PC-9 (cell line): ENCODE data around the gene ITGB4. TPM values are rescaled to one million over a fixed set of nuclear protein-coding genes. Genes with fewer than 3 reads are reported as not detected.

Experiments
- BruUV-seq: library from RNA; stranded (reverse); fragments of 400-500 nt; replicated peaks from 2 replicates; lab custom pipeline; 2021; lab: Mats Ljungman, UMichigan
- CTCF ChIA-PET: fragments of 300-600 bp; sonication (Branson Sonifier 250); formaldehyde crosslinking; loops from one replicate; lab custom pipeline; 2022; ENCODE audit warnings: antibody characterized with exemption; lab: Charles Lee
- POLR2A ChIA-PET: fragments of 300-600 bp; sonication (Branson Sonifier 250); formaldehyde crosslinking; loops from one replicate; lab custom pipeline; 2022; ENCODE audit warnings: antibody characterized with exemption; ENCODE audit not compliant: unreplicated experiment; lab: Charles Lee
- DNase-seq, 2 experiments: peaks; one replicate each; pipeline versions ENCODE4 v3.0.0 to v3.0.0-alpha.2; 2015 to 2022; ENCODE audit warnings: mixed read lengths in 1 of 2
- H2AFZ ChIP-seq: fragments of 200-600 bp; sonication (generic); 2 replicates; pipeline ENCODE4 v1.8.1; 2017; ENCODE audit warnings: antibody characterized with exemption
- H3F3A ChIP-seq: fragments of 200-600 bp; sonication (generic); 2 replicates; pipeline ENCODE4 v1.8.1; 2017; ENCODE audit warnings: antibody characterized with exemption, mild to moderate bottlenecking, low read depth; ENCODE audit not compliant: insufficient read depth
- H3K27ac ChIP-seq: fragments of 200-600 bp; sonication (generic); 2 replicates; pipeline ENCODE4 v1.6.1; 2016; ENCODE audit warnings: mixed run types
- H3K27me3 ChIP-seq: fragments of 200-600 bp; sonication (generic); 2 replicates; pipeline ENCODE4 v1.6.1; 2016; ENCODE audit warnings: low read depth, mixed run types; ENCODE audit not compliant: insufficient read depth
- H3K36me3 ChIP-seq: fragments of 200-600 bp; sonication (generic); 2 replicates; pipeline ENCODE4 v1.6.1; 2016; ENCODE audit warnings: low read depth, mixed run types
- H3K4me1 ChIP-seq: fragments of 200-600 bp; sonication (generic); replicated peaks from 2 replicates; pipeline ENCODE4 v1.6.1; 2016; ENCODE audit warnings: mixed run types; ENCODE audit not compliant: insufficient read depth
- H3K4me2 ChIP-seq: fragments of 200-600 bp; sonication (generic); 2 replicates; pipeline ENCODE4 v1.6.1; 2017; ENCODE audit warnings: mixed run types
- H3K4me3 ChIP-seq: fragments of 200-600 bp; sonication (generic); 2 replicates; pipeline ENCODE4 v1.6.1; 2016; ENCODE audit warnings: mixed run types
- H3K79me2 ChIP-seq: fragments of 200-600 bp; sonication (generic); 2 replicates; pipeline ENCODE4 v1.6.1; 2017; ENCODE audit warnings: low read depth, mixed run types
- H3K9me2 ChIP-seq: fragments of 200-600 bp; sonication (generic); 2 replicates; pipeline ENCODE4 v1.8.1; 2017; ENCODE audit warnings: mild to moderate bottlenecking; ENCODE audit not compliant: insufficient read depth
- H3K9me3 ChIP-seq: fragments of 200-600 bp; sonication (generic); 2 replicates; pipeline ENCODE4 v1.8.1; 2016; ENCODE audit warnings: low read depth; ENCODE audit not compliant: insufficient read depth
- H4K20me1 ChIP-seq: fragments of 200-600 bp; sonication (generic); 2 replicates; pipeline ENCODE4 v1.8.1; 2017; ENCODE audit not compliant: insufficient read depth
- EZH2 ChIP-seq: fragments of 200-600 bp; sonication (generic); IDR thresholded peaks from 2 replicates; pipeline ENCODE4 v1.8.0; 2017; ENCODE audit warnings: antibody characterized with exemption, low read depth
- intact Hi-C: fragments of 100-400 bp; cut with micrococcal nuclease; formaldehyde crosslinking; loops from one replicate; pipeline ENCODE4 v1.10.0; 2022; ENCODE audit not compliant: unreplicated experiment
- total RNA-seq: library from RNA; stranded (reverse); gene quantifications from 2 replicates; pipeline ENCODE4 v1.2.3, GENCODE V29; 2021
- TF ChIP-seq, protein P1 (sequence below): fragments of 200-600 bp; sonication (generic); conservative IDR thresholded peaks from 2 replicates; pipeline ENCODE4 v1.6.1; 2017; ENCODE audit warnings: mixed run types, antibody characterized with exemption, mild to moderate bottlenecking, moderate library complexity

Gene ITGB4
- total RNA-seq, 1 experiment from 2014 or later = 461 TPM

DNA sequence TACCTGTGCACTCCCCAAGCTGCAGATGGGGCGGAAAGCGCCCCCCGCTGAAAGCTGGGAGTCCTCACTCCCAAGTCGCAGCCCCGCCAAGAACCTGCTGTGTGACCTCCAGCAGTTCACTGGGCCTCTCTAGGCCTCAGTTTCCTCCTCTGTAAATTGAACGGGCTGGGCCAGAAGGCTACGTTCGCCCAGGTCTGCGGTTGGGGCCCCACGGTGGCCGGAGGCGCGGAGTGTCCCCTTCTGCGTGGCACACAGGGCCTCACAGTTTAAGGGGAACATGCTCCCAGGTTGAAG lies 43.1 kb downstream of the ITGB4 start:
- H3K9me2 ChIP-seq = no peaks in the 10 kb centered on the region
- intact Hi-C loops = loop anchor here (2.0 kb wide), 1 partner anchor 130 kb away; no protein-coding TSS in a partner anchor
- no TSS peak for BruUV-seq
- no peak for TF ChIP-seq EZH2
- TF ChIP-seq, protein P1, sequence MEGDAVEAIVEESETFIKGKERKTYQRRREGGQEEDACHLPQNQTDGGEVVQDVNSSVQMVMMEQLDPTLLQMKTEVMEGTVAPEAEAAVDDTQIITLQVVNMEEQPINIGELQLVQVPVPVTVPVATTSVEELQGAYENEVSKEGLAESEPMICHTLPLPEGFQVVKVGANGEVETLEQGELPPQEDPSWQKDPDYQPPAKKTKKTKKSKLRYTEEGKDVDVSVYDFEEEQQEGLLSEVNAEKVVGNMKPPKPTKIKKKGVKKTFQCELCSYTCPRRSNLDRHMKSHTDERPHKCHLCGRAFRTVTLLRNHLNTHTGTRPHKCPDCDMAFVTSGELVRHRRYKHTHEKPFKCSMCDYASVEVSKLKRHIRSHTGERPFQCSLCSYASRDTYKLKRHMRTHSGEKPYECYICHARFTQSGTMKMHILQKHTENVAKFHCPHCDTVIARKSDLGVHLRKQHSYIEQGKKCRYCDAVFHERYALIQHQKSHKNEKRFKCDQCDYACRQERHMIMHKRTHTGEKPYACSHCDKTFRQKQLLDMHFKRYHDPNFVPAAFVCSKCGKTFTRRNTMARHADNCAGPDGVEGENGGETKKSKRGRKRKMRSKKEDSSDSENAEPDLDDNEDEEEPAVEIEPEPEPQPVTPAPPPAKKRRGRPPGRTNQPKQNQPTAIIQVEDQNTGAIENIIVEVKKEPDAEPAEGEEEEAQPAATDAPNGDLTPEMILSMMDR = peak; percentile 67; the same call in 1 of the 2 replicates
- peak overlapping the region; percentile 93 for H3K4me2 ChIP-seq
- DNase-seq = no peak
- peaks cover 9% of the 10 kb centered on the region; the same call in 1 of the 2 replicates for H3K4me1 ChIP-seq
- H2AFZ ChIP-seq = peak overlapping the region; percentile 80
- H3K27me3 ChIP-seq = no peaks in the 10 kb centered on the region
- no peaks in the 10 kb centered on the region for H3K36me3 ChIP-seq
- peaks cover 44% of the 10 kb centered on the region for H3F3A ChIP-seq
- H3K4me3 ChIP-seq = peak overlapping the region; percentile 87
- H4K20me1 ChIP-seq = no peaks in the 10 kb centered on the region; the same call in 1 of the 2 replicates
- no peaks in the 10 kb centered on the region for H3K9me3 ChIP-seq
- POLR2A ChIA-PET = interaction anchor here (0.6 to 1.3 kb wide), 2 partner anchors 8 to 16 kb away, joined by 7 to 15 read pairs; no protein-coding TSS in a partner anchor
- CTCF ChIA-PET = interaction anchor here (0.5 to 1.7 kb wide), 4 partner anchors 13 to 241 kb away, joined by 3 to 5 read pairs (median 4); no protein-coding TSS in a partner anchor
- no peaks in the 10 kb centered on the region for H3K79me2 ChIP-seq
- no peak overlapping the region for H3K27ac ChIP-seq

DNA sequence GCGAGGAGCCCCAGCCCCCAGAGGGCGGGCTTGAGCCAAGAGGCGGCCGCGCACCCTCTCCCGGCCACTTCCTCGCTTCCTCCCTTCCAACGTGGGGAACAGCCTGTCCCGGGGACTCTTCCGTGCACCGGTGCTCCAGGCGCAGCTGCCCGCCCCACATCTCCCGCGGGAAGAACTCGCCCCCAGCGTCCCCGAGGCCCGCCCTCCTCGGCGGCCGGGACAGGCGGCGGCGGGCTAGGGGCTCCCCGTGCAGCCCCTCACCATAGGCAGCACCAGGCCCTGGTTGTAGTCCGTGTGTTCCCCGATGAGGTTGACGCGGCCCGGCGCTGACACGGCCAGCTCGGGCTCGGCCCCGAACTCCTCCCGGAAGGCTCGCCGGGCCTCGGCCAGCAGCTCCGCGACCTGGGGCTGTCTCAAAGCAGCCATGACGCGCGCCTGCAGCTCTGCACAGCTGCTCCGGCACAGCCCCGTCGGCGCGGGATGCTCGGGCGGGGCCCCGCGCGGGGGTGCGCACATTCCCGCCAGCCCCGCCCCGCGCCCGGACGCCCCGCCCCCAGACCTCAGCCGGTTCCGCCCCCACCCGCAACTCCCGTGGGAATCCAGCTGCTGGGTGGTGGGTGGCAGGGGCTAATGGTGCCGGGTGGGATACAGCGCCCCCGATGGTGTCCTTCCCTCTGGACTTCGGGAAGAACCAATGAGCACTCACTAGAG lies 43.6 kb downstream of the ITGB4 start, which contains the start of gene GALK1:
TSS of gene GALK1 (minus strand) at position 482 of the 711 bp plus-strand sequence. CDS start at position 426, 56 bp downstream.
- ChIA-PET POLR2A (interaction anchor here (0.6 to 1.2 kb wide), 3 partner anchors 7 to 311 kb away, joined by 6 to 15 read pairs (median 9); no protein-coding TSS in a partner anchor), CTCF (interaction anchor here (0.6 to 1.7 kb wide), 3 partner anchors 81 to 522 kb away, joined by 3 to 10 read pairs (median 5); no protein-coding TSS in a partner anchor)
- Histone ChIP-seq H3K79me2 (no peaks in the 10 kb centered on the region), H3K36me3 (no peaks in the 10 kb centered on the region), H2AFZ (peak within 1 kb of the TSS; percentile 80), H3K4me2 (peak within 1 kb of the TSS; percentile 93), H3K9me3 (no peaks in the 10 kb centered on the region), H3K27me3 (no peaks in the 10 kb centered on the region), H3K4me3 (peak within 1 kb of the TSS; percentile 87), H4K20me1 (no peaks in the 10 kb centered on the region; the same call in 1 of the 2 replicates), H3K27ac (no peak within 1 kb of the TSS), H3K4me1 (peaks cover 9% of the 10 kb centered on the region; the same call in 1 of the 2 replicates), H3F3A (peaks cover 39% of the 10 kb centered on the region), H3K9me2 (no peaks in the 10 kb centered on the region)
- DNase-seq = peak; percentile 62 to 73
- BruUV-seq = no TSS peak
- TF ChIP-seq EZH2 = no peak
- TF ChIP-seq, protein P1 = peak; percentile 27
- intact Hi-C loops = loop anchor here (2.0 kb wide), 1 partner anchor 130 kb away; no protein-coding TSS in a partner anchor

DNA sequence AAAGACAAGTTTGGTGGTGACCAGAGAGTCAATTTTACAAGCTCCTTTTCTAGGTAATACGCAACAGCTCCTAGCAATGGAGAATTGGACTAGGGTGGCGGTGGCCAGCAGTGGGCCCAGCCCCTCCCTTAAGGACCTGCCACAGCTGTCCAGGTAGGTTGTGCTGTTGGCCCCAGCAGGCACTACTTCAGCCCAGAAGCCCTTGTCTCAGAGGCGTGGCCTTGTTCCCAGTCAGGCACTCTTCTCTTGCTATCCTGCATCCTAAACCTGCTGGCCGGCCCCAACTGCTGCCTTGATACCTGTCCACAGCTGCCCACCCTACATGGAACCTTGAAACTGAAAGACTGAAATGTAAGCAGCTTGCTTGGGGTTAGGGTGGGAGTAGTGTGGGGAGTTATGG lies 44.7 kb downstream of the ITGB4 start:
- peaks cover 9% of the 10 kb centered on the region; the same call in 1 of the 2 replicates for H3K4me1 ChIP-seq
- H3K27me3 ChIP-seq = no peaks in the 10 kb centered on the region
- TF ChIP-seq, protein P1 = no peak
- TF ChIP-seq EZH2 = no peak
- no peaks in the 10 kb centered on the region for H3K9me2 ChIP-seq
- intact Hi-C loops = loop anchor here (2.0 kb wide), 1 partner anchor 129 kb away; no protein-coding TSS in a partner anchor
- no peaks in the 10 kb centered on the region; the same call in 1 of the 2 replicates for H4K20me1 ChIP-seq
- H3K4me3 ChIP-seq = no peak overlapping the region
- BruUV-seq = no TSS peak
- ChIA-PET POLR2A (interaction anchor here (0.6 to 0.7 kb wide), 2 partner anchors 64 to 164 kb away, joined by 4 to 9 read pairs; no protein-coding TSS in a partner anchor), CTCF (interaction anchor here (1.7 kb wide), 1 partner anchor 80 kb away, joined by 5 read pairs; no protein-coding TSS in a partner anchor)
- H3K27ac ChIP-seq = no peak overlapping the region
- H3K9me3 ChIP-seq = no peaks in the 10 kb centered on the region
- no peak overlapping the region for H2AFZ ChIP-seq
- no peaks in the 10 kb centered on the region for H3K36me3 ChIP-seq
- H3K4me2 ChIP-seq = no peak overlapping the region
- no peaks in the 10 kb centered on the region for H3K79me2 ChIP-seq
- DNase-seq = no peak
- H3F3A ChIP-seq = peaks cover 29% of the 10 kb centered on the region
